Right renal cortex interstitium (tissue), 3 donors: ENCODE measurements around the gene DGKQ. TPM values are rescaled to one million over a fixed set of nuclear protein-coding genes. Genes with fewer than 3 reads are reported as not detected.
"Not testable (repeated sequence)": the region's sequence is repeated elsewhere in the genome, so short reads cannot be mapped to it uniquely, and the experiment has no call there.

Experiments used
- DNase-seq, 3 donors: peaks; one replicate each; pipeline ENCODE4 v3.0.0-alpha.2; 2013; ENCODE audit warnings: low read depth in 3 of 3, low spot score in 2 of 3
- polyA plus RNA-seq, 3 donors: library from polyadenylated mRNA; unstranded; fragments of 120-200 nt; gene quantifications; one replicate each; pipeline ENCODE4 v1.2.1, GENCODE V29; 2013; ENCODE audit not compliant: insufficient read length in 3 of 3

The DGKQ gene
- polyA plus RNA-seq, 3 donors, result 5.0 to 5.9 (median 5.8) TPM

DNA sequence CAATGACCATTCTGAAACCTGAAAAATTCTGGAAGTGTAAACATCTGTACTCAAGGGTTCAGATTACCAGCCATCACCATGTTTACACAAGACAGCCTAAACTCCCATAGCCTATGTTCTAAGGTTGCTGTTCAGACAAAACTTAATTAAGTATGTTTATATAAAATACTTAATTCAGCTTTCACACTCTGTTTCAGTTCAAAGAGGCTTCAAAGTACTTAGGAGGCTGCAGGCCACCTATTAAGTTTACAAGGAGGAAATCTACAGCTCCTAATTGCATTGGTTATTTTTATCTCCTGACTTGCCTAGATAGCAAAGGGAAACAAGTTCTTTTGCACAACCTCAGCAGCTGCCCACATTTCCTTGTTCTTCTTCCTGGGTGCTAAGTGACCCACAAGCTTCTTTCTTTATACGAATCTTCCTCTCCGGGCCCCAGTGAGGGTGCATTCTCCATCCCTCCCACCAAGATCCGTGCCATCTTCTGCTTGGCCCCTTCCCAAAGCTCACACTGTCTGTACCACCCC lies 43.3 kb downstream of the DGKQ start:
- DNase-seq, result no peak

DNA sequence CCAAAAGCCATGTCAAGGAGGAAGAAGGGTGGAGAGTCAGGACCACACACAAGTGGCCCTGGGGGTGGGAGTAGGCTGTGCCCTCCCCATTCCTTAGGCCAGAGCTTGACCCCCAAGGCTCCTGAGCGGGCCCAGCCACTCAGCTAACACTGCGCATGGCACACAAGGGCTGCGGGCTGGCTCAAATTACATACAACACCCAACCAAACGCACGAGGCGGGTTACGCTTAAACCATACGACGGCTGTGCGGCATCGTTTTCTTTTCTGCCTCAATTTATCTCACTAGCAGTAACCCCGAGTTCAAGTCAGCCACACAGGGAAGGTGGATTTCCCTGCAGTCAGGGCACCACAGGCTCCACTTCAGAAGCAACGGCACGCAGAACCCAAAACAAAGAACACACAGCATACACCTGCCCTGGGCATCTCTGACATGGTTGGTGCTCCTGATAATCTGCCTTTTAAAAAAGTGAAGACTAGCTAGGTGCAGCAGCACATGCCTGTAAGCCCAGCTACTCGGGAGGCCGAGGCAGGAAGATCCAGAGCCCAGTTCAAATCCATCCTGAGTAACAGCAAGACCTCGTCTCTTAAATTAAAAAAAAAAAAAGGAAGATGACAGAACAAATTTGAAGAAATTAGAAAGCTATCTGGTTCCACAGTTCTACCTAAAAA lies 44.1 kb downstream of the DGKQ start:
- DNase-seq, result no peak

DNA sequence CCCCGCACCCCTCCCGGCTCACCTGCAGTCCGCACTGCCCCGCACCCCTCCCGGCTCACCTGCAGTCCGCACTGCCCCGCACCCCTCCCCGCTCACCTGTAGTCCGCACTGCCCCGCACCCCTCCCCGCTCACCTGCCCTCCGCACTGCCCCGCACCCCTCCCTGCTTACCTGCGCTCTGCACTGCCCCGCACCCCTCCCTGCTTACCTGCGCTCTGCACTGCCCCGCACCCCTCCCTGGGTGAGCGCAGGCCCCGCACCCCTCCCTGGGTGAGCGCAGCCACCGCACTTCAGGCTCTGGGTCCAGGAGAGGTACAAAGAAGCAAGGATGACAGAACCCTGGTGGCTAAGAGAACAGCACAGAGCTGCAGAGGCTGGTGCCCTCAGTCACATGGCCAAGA lies 45.8 kb downstream of the DGKQ start:
- DNase-seq, result not testable (repeated sequence)

DNA sequence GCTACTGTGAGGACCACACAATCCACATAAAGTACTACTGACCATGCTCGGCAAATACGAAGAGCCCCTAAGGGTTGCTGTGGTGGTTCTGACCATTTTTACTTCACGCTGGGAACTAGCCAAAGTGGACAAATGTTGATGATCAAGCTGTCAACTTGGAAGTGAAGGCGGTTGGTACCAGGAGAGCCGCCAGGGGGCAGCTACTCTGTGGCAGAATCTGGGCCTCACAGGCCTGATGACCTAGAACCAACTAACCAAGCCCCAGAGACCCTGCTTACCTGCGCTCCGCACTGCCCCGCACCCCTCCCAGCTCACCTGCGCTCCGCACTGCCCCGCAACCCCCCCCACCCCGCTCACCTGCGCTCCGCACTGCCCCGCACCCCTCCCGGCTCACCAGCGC lies 46.8 kb downstream of the DGKQ start:
- no peak for DNase-seq

DNA sequence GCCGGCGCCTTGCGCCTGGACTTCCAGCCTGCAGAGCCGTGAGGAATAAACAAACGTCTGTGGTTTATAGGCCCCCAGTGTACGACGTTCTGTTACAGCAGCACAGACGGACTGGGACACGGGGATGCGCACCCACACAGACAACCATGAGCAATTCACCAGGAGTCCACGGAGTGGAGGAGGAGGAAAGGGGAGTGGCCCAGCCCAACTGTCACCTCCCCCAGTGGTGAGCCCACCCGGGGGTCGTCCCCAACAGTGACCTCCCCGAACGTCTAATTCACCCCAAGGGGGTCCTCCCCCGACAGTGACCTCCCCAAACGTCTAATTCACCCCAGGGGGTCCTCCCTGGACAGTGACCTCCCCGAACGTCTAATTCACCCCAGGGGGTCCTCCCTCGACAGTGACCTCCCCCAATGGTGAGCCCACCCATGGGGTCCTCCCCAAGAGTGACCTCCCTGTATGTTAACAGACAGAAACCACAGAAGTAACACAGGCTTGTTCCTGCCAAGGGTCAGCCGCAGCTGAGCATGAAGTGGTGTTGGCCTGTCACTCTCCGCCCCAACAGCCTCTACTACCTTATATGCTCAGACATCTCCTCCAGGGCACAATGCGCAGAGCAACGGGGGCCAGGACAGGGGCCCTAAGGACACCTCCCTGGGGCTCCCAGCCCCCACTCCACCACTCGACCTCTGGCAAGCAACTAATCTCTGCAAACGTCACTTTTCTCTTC lies 47.4 kb downstream of the DGKQ start:
- DNase-seq, result no peak

DNA sequence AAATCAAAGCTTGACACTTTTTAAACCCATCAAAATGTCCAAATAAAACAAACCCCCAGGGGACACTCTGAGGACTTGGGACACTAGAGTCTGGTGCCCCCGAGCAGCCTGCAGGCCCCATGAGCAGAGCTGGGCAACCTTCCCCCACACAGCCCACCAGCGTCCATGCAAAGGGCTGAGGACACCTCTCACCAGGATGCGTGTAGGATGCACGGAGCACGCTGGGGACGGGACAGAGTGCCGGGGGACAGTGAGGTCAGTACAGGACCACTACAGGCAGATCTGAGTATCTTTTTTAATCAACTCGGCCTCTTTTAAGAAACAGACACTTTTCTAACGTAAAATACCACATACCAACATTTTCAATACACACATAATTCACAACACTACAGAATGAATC lies 48.2 kb downstream of the DGKQ start:
- DNase-seq, result no peak

DNA sequence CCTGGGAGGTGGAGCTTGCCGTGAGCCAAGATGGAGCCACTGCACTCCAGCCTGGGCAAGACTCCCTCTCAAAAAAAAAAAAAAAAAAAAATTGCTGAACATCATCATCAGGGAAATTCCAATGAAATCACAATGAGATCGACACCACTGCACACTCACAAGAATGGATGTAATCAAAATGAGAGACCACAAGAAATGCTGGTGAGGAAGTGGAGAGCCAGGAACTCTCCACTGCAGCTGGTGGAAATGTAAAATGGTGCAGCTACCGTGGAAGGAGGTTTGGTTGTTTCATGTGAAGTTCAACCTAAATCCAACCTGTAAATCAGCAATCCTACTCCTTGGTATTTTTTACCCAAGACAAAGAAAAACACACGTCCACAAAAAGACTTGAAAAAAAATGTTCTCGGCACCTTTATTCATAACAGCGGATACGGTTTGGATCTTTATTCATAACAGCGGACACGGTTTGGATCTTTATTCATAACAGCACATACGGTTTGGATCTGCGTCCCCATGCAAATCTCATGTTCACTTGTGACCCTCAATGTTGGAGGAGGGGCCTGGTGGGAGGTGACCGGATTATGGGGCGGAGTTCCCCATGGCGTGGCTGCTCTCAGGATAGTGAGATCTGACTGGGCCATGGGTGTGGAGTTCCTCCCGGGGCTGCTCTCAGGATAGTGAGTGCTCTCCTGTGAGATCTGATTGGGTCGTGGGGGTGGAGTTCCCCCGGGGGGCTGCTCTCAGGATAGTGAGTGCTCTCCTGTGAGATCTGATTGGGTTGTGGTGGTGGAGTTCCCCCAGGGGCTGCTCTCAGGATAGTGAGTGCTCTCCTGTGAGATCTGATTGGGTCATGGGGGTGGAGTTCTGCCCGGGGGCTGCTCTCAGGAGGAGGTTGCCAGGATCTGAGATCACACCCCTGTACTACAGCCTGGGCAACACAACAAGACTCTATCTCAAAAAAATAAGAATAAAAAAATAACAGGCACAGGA lies 49.0 kb downstream of the DGKQ start:
- no peak for DNase-seq

DNA sequence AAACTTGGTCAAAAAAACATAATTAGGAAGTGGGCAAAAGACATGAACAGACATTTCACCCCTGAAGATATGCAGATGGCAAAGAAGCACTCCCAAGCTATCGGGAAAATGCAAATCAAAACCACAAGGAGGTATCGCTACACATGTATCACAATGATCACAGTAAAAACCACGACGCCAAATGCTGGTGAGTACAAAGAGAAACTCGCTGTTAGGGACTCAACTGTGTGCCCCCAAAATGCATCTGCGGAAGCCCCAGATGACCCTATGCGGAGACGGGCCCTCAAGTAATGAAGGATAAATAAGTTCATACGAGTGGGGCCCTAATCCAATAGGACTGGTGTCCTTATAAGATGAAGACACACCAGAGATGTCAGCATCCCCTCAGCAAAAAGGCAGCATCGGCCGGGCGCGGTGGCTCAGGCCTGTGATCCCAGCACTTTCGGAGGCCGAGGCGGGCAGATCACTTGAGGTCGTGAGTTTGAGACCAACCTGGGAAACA lies 51.5 kb downstream of the DGKQ start:
- no peak for DNase-seq

DNA sequence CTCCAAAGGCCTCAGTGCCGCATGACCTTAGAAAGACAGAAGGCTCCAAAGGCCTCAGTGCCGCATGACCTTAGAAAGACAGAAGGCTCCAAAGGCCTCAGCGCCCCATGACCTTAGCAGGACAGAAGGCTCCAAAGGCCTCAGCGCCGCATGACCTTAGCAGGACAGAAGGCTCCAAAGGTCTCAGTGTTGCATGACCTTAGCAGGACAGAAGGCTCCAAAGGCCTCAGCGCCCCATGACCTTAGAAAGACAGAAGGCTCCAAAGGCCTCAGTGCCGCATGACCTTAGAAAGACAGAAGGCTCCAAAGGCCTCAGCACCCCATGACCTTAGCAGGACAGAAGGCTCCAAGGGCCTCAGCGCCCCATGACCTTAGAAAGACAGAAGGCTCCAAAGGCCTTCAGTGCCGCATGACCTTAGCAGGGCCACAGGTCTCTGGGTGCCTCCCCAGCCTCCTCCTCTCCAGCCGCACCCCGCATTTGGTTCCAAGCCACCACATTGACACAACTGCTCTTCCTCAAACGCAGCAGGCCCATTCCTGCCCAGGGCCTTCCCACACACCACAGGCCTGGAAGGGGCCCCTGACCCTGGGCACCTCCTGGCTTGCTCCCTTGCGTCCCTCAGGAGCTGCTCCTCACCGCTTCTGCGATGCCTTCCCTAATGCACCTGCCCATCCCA lies 54.2 kb downstream of the DGKQ start:
- DNase-seq, result not testable (repeated sequence)

DNA sequence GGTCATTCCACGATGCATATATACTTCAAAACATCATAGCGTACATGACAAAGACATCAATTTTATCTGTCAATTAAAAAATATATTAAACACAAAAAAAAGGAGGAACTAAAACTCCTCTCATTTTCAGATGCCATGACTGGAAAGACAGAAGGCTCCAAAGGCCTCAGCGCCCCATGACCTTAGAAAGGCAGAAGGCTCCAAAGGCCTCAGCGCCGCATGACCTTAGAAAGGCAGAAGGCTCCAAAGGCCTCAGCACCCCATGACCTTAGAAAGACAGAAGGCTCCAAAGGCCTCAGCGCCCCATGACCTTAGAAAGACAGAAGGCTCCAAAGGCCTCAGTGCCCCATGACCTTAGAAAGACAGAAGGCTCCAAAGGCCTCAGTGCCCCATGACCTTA lies 54.8 kb downstream of the DGKQ start:
- not testable (repeated sequence) for DNase-seq

DNA sequence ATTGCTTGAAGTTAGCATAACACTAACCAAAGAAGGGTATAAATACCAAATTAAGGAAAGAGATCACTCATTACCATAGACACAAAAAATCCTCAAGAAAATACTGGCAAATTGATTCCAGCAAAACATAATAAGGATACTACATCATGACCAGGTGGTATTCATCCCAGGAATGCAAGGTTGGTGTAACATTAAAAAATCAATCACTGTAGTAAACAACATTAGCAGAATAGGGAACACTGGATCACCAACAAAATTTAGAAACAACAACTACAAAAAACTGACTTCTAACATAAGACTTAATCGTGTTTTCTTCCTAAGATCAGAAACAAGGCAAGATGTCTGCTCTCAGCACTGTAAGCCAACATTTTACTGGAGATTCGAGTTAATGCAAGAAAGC lies 55.4 kb downstream of the DGKQ start:
- DNase-seq, result no peak

DNA sequence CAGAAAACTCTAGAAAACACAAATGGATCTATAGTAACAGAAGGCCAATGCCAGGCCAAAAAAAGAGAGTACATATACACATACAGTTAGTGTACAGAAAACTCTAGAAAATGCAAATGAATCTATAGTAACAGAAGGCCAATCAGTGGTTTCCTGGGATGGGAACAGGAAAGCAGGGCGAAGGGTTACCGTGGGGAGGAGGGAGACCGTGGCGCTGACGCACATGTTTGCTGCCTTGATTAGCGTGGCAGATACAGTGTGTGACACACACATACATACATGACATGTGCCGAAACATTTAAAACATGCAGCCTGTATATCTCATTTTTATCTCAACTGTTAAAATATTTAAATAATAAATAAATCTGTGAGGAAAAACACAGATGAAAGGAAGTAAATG lies 55.9 kb downstream of the DGKQ start:
- no peak for DNase-seq

DNA sequence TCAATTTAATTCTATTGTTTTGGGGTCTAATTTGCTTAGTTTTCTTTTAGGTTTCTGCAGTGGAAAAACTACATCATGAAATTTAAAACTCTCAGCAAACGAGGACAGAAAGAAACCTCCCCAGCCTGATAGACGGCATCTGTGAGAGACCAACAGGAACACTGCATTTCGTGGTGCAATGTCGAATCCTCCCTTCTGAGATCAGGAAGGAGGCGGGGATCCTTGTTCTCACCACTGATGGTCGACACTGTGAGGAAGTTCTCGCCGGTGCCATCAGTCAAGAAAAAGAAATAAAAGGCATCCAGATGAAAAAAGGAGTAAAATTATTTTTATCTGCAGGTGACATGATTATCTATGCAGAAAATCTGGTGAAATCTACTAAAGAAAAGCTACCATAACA lies 57.8 kb downstream of the DGKQ start:
- DNase-seq, result no peak

DNA sequence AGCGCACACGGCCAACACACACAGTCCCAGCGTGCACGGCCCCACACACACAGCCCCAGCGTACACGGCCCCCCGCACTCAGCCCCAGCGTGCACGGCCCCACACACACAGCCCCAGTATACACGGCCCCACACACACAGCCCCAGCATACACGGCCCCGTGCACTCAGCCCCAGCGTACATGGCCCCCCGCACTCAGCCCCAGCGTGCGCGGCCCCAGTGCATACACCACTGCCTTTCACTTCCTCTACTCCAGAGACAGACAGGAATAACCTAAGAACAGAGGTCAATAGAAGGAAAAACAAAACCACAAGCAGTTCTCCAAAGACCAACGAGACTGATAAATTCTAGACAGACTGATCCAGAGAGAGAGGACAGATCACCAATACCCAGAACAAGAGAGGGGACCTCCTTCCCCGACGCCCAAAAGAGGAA lies 58.3 kb downstream of the DGKQ start:
- no peak for DNase-seq

DNA sequence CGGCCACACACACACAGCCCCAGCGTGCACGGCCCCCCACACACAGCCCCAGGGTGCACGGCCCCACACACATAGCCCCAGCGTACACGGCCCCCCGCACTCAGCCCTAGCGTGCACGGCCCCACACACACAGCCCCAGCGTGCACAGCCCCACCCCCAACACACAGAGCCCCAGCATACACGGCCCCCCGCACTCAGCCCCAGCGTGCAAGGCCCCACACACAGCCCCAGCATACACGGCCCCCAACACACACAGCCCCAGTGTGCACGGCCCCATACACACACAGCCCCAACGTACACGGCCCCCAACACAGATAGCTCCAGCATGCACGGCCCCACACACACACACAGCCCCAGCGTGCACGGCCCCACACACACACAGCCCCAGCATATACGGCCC lies 58.8 kb downstream of the DGKQ start:
- no peak for DNase-seq

DNA sequence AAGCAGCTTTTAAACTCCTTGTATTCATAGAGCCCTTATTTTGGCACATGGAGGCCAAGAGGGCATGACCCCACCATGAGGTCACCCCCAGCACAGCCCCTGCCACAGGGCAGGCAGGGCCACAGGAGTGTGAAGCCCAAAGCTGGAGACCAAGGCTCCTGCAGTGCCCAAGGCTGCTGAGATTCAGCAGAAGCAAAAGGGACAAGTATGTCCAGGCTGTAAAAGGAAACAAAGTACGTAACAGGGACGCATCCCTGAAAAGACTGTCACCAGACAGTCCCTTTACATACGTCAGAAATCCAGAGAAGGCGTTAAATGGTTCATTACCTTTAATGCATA lies 60.1 kb downstream of the DGKQ start:
- DNase-seq, result no peak

DNA sequence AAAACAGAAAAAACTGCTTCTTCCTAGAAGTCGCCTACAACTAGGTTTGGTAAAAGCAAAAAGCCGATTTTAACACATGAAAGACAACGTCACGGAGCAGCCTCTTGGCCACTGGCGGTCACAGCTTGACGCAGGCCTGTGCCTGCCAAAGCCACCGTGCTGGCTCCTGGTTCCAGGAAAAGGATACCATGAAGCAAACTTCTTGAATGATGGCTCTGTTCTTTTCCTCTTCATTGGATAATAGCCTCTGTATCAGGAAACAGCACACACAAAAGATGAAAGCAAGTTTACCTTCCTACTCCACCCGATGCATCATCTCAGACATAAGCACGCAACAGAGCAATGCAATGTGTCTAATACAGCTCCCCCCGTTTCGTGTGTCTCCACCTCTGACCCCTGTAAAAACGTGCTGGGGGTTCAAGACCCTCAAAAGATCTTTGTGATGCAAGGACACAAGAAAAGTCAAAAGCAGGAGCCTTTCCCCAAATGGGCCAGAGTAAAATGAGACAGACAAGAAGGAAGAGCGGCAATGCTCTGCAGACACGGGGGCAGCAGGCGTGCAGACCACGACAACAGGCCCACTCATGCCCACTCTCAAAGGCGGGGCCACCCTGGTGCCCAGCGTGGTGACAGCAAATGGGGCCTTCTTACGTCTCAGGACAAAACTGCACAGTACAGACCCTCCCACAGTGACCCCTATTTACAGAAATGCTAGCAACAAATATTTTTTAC lies 60.7 kb downstream of the DGKQ start:
- DNase-seq, result no peak

DNA sequence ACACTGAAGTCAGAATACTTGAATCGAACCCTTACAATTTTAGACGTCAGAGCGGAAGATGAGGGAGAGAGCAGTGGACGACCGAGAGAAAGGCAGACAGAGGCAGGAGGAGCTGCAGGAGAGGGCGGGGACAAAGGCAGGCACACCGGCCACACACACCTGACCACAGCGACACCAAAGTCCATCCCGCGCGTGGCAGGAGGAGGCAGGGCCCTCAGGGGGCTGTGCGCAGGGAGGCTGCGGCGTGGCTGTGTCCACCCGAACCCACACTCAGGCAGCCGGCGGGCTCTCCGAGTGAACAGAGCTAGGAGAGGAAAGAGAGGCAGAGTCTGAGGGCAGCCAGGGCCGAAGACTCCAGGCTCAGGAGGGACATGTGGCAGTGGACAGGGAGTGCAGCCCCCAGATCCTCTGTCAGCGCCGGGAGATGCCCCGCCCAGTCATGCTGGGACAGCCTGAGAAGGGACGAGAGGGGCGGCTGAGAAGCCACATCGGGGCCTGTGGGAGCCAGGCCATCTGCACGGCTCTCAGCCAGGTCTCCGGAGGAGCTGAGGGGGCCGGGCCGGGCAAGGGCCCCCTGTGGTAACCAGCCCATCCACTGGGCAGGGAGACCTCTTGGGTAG lies 61.4 kb downstream of the DGKQ start:
- DNase-seq, result no peak

DNA sequence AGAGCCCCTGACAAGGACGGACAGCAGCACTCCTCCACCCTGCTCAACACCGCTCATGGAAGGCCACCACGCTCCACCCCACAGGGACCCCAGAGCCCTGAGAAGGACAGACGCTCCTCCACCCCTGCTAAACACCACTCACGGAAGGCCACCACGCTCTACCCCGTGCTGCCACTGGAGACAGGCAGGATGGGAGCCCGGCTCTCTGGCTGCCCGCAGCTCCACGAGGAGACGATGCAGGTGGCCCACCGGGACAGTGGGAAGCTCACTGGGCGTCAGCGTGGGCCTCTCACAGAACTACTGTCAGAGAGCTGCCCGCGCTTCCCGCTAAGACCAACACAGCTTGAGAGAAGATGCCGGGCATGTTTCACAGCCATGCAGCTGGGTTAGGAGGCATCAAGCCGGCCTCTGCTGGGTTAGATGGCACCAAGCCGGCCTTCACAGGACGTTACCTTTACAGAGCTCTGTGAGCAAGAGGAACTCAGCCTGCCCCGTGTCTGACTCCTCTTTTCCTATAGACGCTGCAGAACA lies 62.1 kb downstream of the DGKQ start:
- no peak for DNase-seq
